ENCODE results near the gene SLC9A9.

GRCh38 chr3:143565951-143566350 is 282.3 kb downstream of the SLC9A9 start:
- TF ChIP-seq, protein P1, sequence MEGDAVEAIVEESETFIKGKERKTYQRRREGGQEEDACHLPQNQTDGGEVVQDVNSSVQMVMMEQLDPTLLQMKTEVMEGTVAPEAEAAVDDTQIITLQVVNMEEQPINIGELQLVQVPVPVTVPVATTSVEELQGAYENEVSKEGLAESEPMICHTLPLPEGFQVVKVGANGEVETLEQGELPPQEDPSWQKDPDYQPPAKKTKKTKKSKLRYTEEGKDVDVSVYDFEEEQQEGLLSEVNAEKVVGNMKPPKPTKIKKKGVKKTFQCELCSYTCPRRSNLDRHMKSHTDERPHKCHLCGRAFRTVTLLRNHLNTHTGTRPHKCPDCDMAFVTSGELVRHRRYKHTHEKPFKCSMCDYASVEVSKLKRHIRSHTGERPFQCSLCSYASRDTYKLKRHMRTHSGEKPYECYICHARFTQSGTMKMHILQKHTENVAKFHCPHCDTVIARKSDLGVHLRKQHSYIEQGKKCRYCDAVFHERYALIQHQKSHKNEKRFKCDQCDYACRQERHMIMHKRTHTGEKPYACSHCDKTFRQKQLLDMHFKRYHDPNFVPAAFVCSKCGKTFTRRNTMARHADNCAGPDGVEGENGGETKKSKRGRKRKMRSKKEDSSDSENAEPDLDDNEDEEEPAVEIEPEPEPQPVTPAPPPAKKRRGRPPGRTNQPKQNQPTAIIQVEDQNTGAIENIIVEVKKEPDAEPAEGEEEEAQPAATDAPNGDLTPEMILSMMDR (IDR thresholded peaks at IDR 0.05; ENCODE audit: low read depth, low read length): no peak
- no peak for TF ChIP-seq EZH2phosphoT487 (IDR thresholded peaks at IDR 0.05; ENCODE audit: low read depth)
